Measurements from ENCODE around the gene CCSER1. TPM values are rescaled to one million over a fixed set of nuclear protein-coding genes. Genes with fewer than 3 reads are reported as not detected.

Gene CCSER1
- total and polyA plus RNA-seq, 2 experiments from 2014 or later, result 2.9 to 3.4 TPM

- Histone ChIP-seq H3K27me3 (ENCODE audit: insufficient read depth) (no peaks in the 10 kb centered on the region), H3K27ac (ENCODE audit: low read depth) (no peak overlapping the region), H3K9me2 (ENCODE audit: insufficient read depth) (no peaks in the 10 kb centered on the region), H3K4me2 (no peak overlapping the region), H2AFZ (no peak overlapping the region), H3K36me3 (ENCODE audit: insufficient read depth) (no peaks in the 10 kb centered on the region), H4K20me1 (replicated peaks; ENCODE audit: insufficient read depth) (no peaks in the 10 kb centered on the region), H3K4me1 (ENCODE audit: insufficient read depth) (0 out of 2 replicates have a peak, but pooled peaks cover 3% of the 10 kb centered on the region), H3K4me3 (no peak overlapping the region), H3K79me2 (replicated peaks; ENCODE audit: insufficient read depth) (no peaks in the 10 kb centered on the region), H3F3A (replicated peaks; ENCODE audit: low read depth) (no peaks in the 10 kb centered on the region)
- no peak for ATAC-seq
- peaks cover 11% of the 10 kb centered on the region; the same call in 2 of the 3 replicates for H3K4me1 Mint-ChIP-seq
- H3K27me3 Mint-ChIP-seq (ENCODE audit: insufficient read depth, low read depth, poor library complexity), result no peaks in the 10 kb centered on the region
- no peak overlapping the region for H3K4me3 Mint-ChIP-seq
- no peak for DNase-seq (ENCODE audit: low spot score)
- TF ChIP-seq STAT1 (IDR thresholded peaks at IDR 0.05; ENCODE audit: unreplicated experiment) (no peak), JUNB (IDR thresholded peaks at IDR 0.05; ENCODE audit: unreplicated experiment) (no peak), ZNF114 (CRISPR knock-in tag; IDR thresholded peaks at IDR 0.05) (no peak), CREB1 (CRISPR knock-in tag; IDR thresholded peaks at IDR 0.05; ENCODE audit: low read depth) (no peak), ZNF331 (CRISPR knock-in tag; IDR thresholded peaks at IDR 0.05; ENCODE audit: low read depth) (no peak), EZH2phosphoT487 (IDR thresholded peaks at IDR 0.05; ENCODE audit: unreplicated experiment) (no peak), EZH2 (IDR thresholded peaks at IDR 0.05; ENCODE audit: low read depth, unreplicated experiment) (no peak)
- H3K9me3 Mint-ChIP-seq, result peaks cover 11% of the 10 kb centered on the region; the same call in 2 of the 3 replicates
- H3K27ac Mint-ChIP-seq, result no peak overlapping the region
- peaks cover 9% of the 10 kb centered on the region; the same call in 2 of the 3 replicates for H3K36me3 Mint-ChIP-seq (ENCODE audit: low read depth)
These were observed 727.9 kb downstream of the CCSER1 start for GRCh38 chr4:90855111-90855510.

GRCh38 chr4:90857081-90857820, 730.1 kb downstream of the CCSER1 start:
- no peaks in the 10 kb centered on the region for H4K20me1 ChIP-seq (replicated peaks; ENCODE audit: insufficient read depth)
- H2AFZ ChIP-seq, result peak overlapping the region; percentile 64; the same call in 1 of the 2 replicates
- peaks cover 9% of the 10 kb centered on the region; the same call in 2 of the 3 replicates for H3K4me1 Mint-ChIP-seq
- H3K79me2 ChIP-seq (replicated peaks; ENCODE audit: insufficient read depth), result no peaks in the 10 kb centered on the region
- H3K4me3 ChIP-seq, result no peak overlapping the region
- H3K36me3 ChIP-seq (ENCODE audit: insufficient read depth), result no peaks in the 10 kb centered on the region
- no peak overlapping the region for H3K27ac Mint-ChIP-seq
- no peaks in the 10 kb centered on the region for H3K9me3 Mint-ChIP-seq
- H3K36me3 Mint-ChIP-seq (ENCODE audit: low read depth), result no peaks in the 10 kb centered on the region
- ATAC-seq (no peak), DNase-seq (ENCODE audit: low spot score) (no peak)
- H3K4me1 ChIP-seq (ENCODE audit: insufficient read depth), result 0 out of 2 replicates have a peak, but pooled peaks cover under 1% of the 10 kb centered on the region
- no peak overlapping the region for H3K4me2 ChIP-seq
- no peaks in the 10 kb centered on the region for H3K27me3 ChIP-seq (ENCODE audit: insufficient read depth)
- H3K27me3 Mint-ChIP-seq (ENCODE audit: insufficient read depth, low read depth, poor library complexity), result no peaks in the 10 kb centered on the region
- no peak overlapping the region for H3K4me3 Mint-ChIP-seq
- H3K9me2 ChIP-seq (ENCODE audit: insufficient read depth), result no peaks in the 10 kb centered on the region
- H3K27ac ChIP-seq (ENCODE audit: low read depth), result no peak overlapping the region
- H3F3A ChIP-seq (replicated peaks; ENCODE audit: low read depth), result no peaks in the 10 kb centered on the region
- TF ChIP-seq EZH2 (IDR thresholded peaks at IDR 0.05; ENCODE audit: low read depth, unreplicated experiment), result no peak
- no peak for TF ChIP-seq ZNF114 (CRISPR knock-in tag; IDR thresholded peaks at IDR 0.05)
- TF ChIP-seq REST (IDR thresholded peaks at IDR 0.05; ENCODE audit: unreplicated experiment), result no peak
- no peak for TF ChIP-seq CREB1 (CRISPR knock-in tag; IDR thresholded peaks at IDR 0.05; ENCODE audit: low read depth)
- no peak for TF ChIP-seq JUNB (IDR thresholded peaks at IDR 0.05; ENCODE audit: unreplicated experiment)
- no peak for TF ChIP-seq ZNF331 (CRISPR knock-in tag; IDR thresholded peaks at IDR 0.05; ENCODE audit: low read depth)
- TF ChIP-seq ZNF462 (CRISPR knock-in tag; IDR thresholded peaks at IDR 0.05), result no peak
- TF ChIP-seq STAT1 (IDR thresholded peaks at IDR 0.05; ENCODE audit: unreplicated experiment), result no peak
